Fibroblast of lung (primary cell): ENCODE results near the gene VPS35L. TPM values are rescaled to one million over a fixed set of nuclear protein-coding genes. Genes with fewer than 3 reads are reported as not detected.

Experiments used
- DNase-seq, 2 donors: peaks; one replicate each; pipeline versions ENCODE4 v3.0.0 to v3.0.0-alpha.2; 2010; ENCODE audit warnings: low read depth in 2 of 2
- H2AFZ ChIP-seq: 2 replicates; pipeline ENCODE4 v1.5.1; 2012; ENCODE audit warnings: low read length, control low read depth, inconsistent platforms
- H3K27ac ChIP-seq: 2 replicates; pipeline ENCODE4 v1.5.1; 2011; ENCODE audit warnings: low read length, control low read depth; ENCODE audit not compliant: insufficient read depth
- H3K27me3 ChIP-seq: 2 replicates; pipeline ENCODE4 v1.5.1; 2011; ENCODE audit warnings: mild to moderate bottlenecking, low read length; ENCODE audit not compliant: control insufficient read depth, insufficient read depth
- H3K36me3 ChIP-seq: 2 replicates; pipeline ENCODE4 v1.5.1; 2011; ENCODE audit warnings: low read length; ENCODE audit not compliant: control insufficient read depth, insufficient read depth
- H3K4me1 ChIP-seq: 2 replicates; pipeline ENCODE4 v1.5.1; 2011; ENCODE audit warnings: low read length; ENCODE audit not compliant: control insufficient read depth, insufficient read depth; ENCODE audit errors: extremely low read depth
- H3K4me2 ChIP-seq: 2 replicates; pipeline ENCODE4 v1.5.1; 2011; ENCODE audit warnings: low read length, control low read depth; ENCODE audit not compliant: insufficient read depth; ENCODE audit errors: extremely low read depth
- H3K4me3 ChIP-seq, 4 experiments: fragments of 200-600 bp in 1 of 4; sonication (generic) in 1 of 4; replicated peaks in 1 of 4; 2 replicates each; pipeline ENCODE4 v1.5.1; 2011 to 2016; ENCODE audit warnings: low read length in 4 of 4, low read depth in 3 of 4, mild to moderate bottlenecking in 3 of 4, control low read depth in 2 of 4, inconsistent platforms in 1 of 4, mixed read lengths in 1 of 4; ENCODE audit not compliant: insufficient read depth in 1 of 4; ENCODE audit errors: control extremely low read depth in 1 of 4
- H3K79me2 ChIP-seq: 2 replicates; pipeline ENCODE4 v1.5.1; 2012; ENCODE audit warnings: mild to moderate bottlenecking, low read length, inconsistent platforms; ENCODE audit not compliant: control insufficient read depth, insufficient read depth
- H3K9ac ChIP-seq: 2 replicates; pipeline ENCODE4 v1.5.1; 2011; ENCODE audit warnings: mild to moderate bottlenecking, low read length, control low read depth; ENCODE audit not compliant: insufficient read depth
- H3K9me3 ChIP-seq: 2 replicates; pipeline ENCODE4 v1.5.1; 2012; ENCODE audit warnings: low read depth, low read length; ENCODE audit not compliant: control insufficient read depth, insufficient read depth
- H4K20me1 ChIP-seq: 2 replicates; pipeline ENCODE4 v1.5.1; 2011; ENCODE audit warnings: low read length; ENCODE audit not compliant: control insufficient read depth, insufficient read depth; ENCODE audit errors: extremely low read depth
- CTCF ChIP-seq, 2 donors: IDR thresholded peaks in 1 of 2; conservative IDR thresholded peaks in 1 of 2; 1 replicate in 1 of 2; 2 replicates in 1 of 2; pipeline ENCODE4 v1.5.1; 2011 to 2012; ENCODE audit warnings: low read length in 2 of 2, control low read depth in 1 of 2, inconsistent platforms in 1 of 2, low read depth in 1 of 2, mild to moderate bottlenecking in 1 of 2
- EZH2 ChIP-seq: IDR thresholded peaks from 2 replicates; pipeline ENCODE4 v1.5.1; 2012; ENCODE audit warnings: low read length, control low read depth, mild to moderate bottlenecking; ENCODE audit errors: missing control alignments
- polyA minus RNA-seq: library from RNA; depleted of rRNA, polyadenylated mRNA; stranded (reverse); fragments of >200 nt; gene quantifications from 2 replicates; pipeline ENCODE4 v1.2.3, GENCODE V29; 2011; ENCODE audit warnings: low replicate concordance
- polyA plus RNA-seq, 2 donors: library from polyadenylated mRNA; depleted of rRNA in 1 of 2; stranded (reverse) in 1 of 2; unstranded in 1 of 2; fragments of >200 nt; gene quantifications; 2 replicates each; pipeline ENCODE4 v1.2.1, GENCODE V29; 2011 to 2012; ENCODE audit warnings: missing spikeins in 1 of 2
- total RNA-seq: library from RNA; depleted of rRNA; stranded (reverse); fragments of >200 nt; gene quantifications from 2 replicates; pipeline ENCODE4 v1.2.1, GENCODE V29; 2014

VPS35L gene
- 28.5 and 46.7 TPM in 2 replicates for total RNA-seq
- polyA plus RNA-seq = 54.7 and 72.2 TPM in 2 replicates
- 53.3 and 59.1 TPM in 2 replicates for polyA plus RNA-seq (2012)
- 149 and 153 TPM in 2 replicates for polyA minus RNA-seq

GRCh38 chr16:19555186-19555937, at the start of gene VPS35L:
Gene VPS35L, plus strand, starts transcription at chr16:19555703. Its CDS starts 27 bp downstream, at chr16:19555730.
- H3K27me3 ChIP-seq = no peaks in the 10 kb centered on the region
- H3K9me3 ChIP-seq = no peaks in the 10 kb centered on the region
- peak; percentile 98 to 99 for DNase-seq
- peaks cover 2% of the 10 kb centered on the region for H3K4me1 ChIP-seq
- H3K4me3 ChIP-seq = peak within 1 kb of the TSS; percentile 73 to 91 (median 86)
- peak within 1 kb of the TSS; percentile 92 for H2AFZ ChIP-seq
- no peaks in the 10 kb centered on the region for H4K20me1 ChIP-seq
- no peaks in the 10 kb centered on the region for H3K36me3 ChIP-seq
- H3K27ac ChIP-seq = peak within 1 kb of the TSS; percentile 92
- peak within 1 kb of the TSS; percentile 83 for H3K4me2 ChIP-seq
- H3K79me2 ChIP-seq = peaks cover 8% of the 10 kb centered on the region
- TF ChIP-seq EZH2 = no peak
- peak; percentile 46 to 70 for TF ChIP-seq CTCF (conservative IDR thresholded peaks at IDR 0.05 in 1 of 2, IDR thresholded peaks at IDR 0.05 in 1 of 2; ENCODE audit: low read depth in 1 of 2, low read length in 2 of 2)
- peak within 1 kb of the TSS; percentile 90 for H3K9ac ChIP-seq

- no peak for DNase-seq
- H3K36me3 ChIP-seq = peaks cover 6% of the 10 kb centered on the region
- H3K27ac ChIP-seq = no peak overlapping the region
- TF ChIP-seq CTCF (conservative IDR thresholded peaks at IDR 0.05 in 1 of 2, IDR thresholded peaks at IDR 0.05 in 1 of 2; ENCODE audit: low read depth in 1 of 2, low read length in 2 of 2) (no peak), EZH2 (no peak)
- no peak overlapping the region for H3K9ac ChIP-seq
- no peak overlapping the region for H2AFZ ChIP-seq
- no peak overlapping the region for H3K4me3 ChIP-seq
- no peak overlapping the region for H3K4me2 ChIP-seq
- no peaks in the 10 kb centered on the region for H3K4me1 ChIP-seq
- H4K20me1 ChIP-seq = no peaks in the 10 kb centered on the region
- H3K79me2 ChIP-seq = no peaks in the 10 kb centered on the region
- H3K9me3 ChIP-seq = no peaks in the 10 kb centered on the region
- no peaks in the 10 kb centered on the region for H3K27me3 ChIP-seq
Observed at GRCh38 chr16:19506965-19507364, 48.5 kb upstream of the VPS35L start.

- Histone ChIP-seq H3K9me3 (no peaks in the 10 kb centered on the region), H3K4me2 (no peak overlapping the region), H3K9ac (no peak overlapping the region), H3K27ac (no peak overlapping the region), H4K20me1 (no peaks in the 10 kb centered on the region), H3K4me3 (no peak overlapping the region), H3K4me1 (no peaks in the 10 kb centered on the region), H3K27me3 (no peaks in the 10 kb centered on the region), H2AFZ (no peak overlapping the region), H3K79me2 (no peaks in the 10 kb centered on the region), H3K36me3 (peaks cover 4% of the 10 kb centered on the region)
- DNase-seq = no peak
- TF ChIP-seq EZH2 (no peak), CTCF (conservative IDR thresholded peaks at IDR 0.05 in 1 of 2, IDR thresholded peaks at IDR 0.05 in 1 of 2; ENCODE audit: low read depth in 1 of 2, low read length in 2 of 2) (no peak)
Observed at GRCh38 chr16:19507867-19508266, 47.6 kb upstream of the VPS35L start.
